Neural cell (in vitro differentiated cells): ENCODE results near the gene HCAR2. TPM values are rescaled to one million over a fixed set of nuclear protein-coding genes. Genes with fewer than 3 reads are reported as not detected.
"Not testable (repeated sequence)": the region's sequence is repeated elsewhere in the genome, so short reads cannot be mapped to it uniquely, and the experiment has no call there.

ENCODE experiments used
- H2AFZ ChIP-seq: fragments of 200-600, 300-800 bp; sonication (generic), shearing (Covaris generic); 2 replicates; pipeline ENCODE4 v1.6.0; 2014; ENCODE audit warnings: low read depth, mild to moderate bottlenecking, antibody characterized with exemption, low read length, moderate library complexity
- H3F3A ChIP-seq: fragments of 200-600 bp; shearing (Covaris generic); 2 replicates; pipeline ENCODE4 v1.6.1; 2016; ENCODE audit warnings: mild to moderate bottlenecking, moderate library complexity, mixed read lengths, antibody characterized with exemption, low read length; ENCODE audit not compliant: insufficient read depth, poor library complexity, severe bottlenecking
- H3K27ac ChIP-seq: fragments of 200-600, 300-800 bp; sonication (generic), shearing (Covaris generic); 2 replicates; pipeline ENCODE4 v1.5.1; 2014; ENCODE audit warnings: mild to moderate bottlenecking, low read length, moderate library complexity
- H3K27me3 ChIP-seq: fragments of 300-800, 200-600 bp; sonication (generic), shearing (Covaris generic); 2 replicates; pipeline ENCODE4 v1.6.0; 2014; ENCODE audit warnings: mild to moderate bottlenecking, low read depth, low read length, moderate library complexity; ENCODE audit not compliant: insufficient read depth
- H3K36me3 ChIP-seq: fragments of 300-800, 200-600 bp; sonication (generic), shearing (Covaris generic); 2 replicates; pipeline ENCODE4 v1.5.1; 2014; ENCODE audit warnings: mild to moderate bottlenecking, antibody characterized with exemption, low read length, moderate library complexity; ENCODE audit not compliant: insufficient read depth
- H3K4me2 ChIP-seq: fragments of 300-800, 200-600 bp; sonication (generic), shearing (Covaris generic); 2 replicates; pipeline ENCODE4 v1.6.0; 2014; ENCODE audit warnings: mild to moderate bottlenecking, low read length
- H3K4me3 ChIP-seq: fragments of 300-800, 200-600 bp; sonication (generic), shearing (Covaris generic); 2 replicates; pipeline ENCODE4 v1.5.1; 2014; ENCODE audit warnings: mild to moderate bottlenecking, low read length, moderate library complexity
- H3K79me2 ChIP-seq: fragments of 200-600 bp; shearing (Covaris generic); replicated peaks from 2 replicates; pipeline ENCODE4 v1.6.0; 2014; ENCODE audit warnings: mild to moderate bottlenecking, low read length, moderate library complexity; ENCODE audit not compliant: insufficient read depth
- H3K9ac ChIP-seq: fragments of 300-800, 200-600 bp; sonication (generic), shearing (Covaris generic); 2 replicates; pipeline ENCODE4 v1.6.1; 2016; ENCODE audit warnings: mild to moderate bottlenecking, low read length, mixed read lengths
- H3K9me2 ChIP-seq: fragments of 200-600 bp; shearing (Covaris generic); 2 replicates; pipeline ENCODE4 v1.6.1; 2016; ENCODE audit warnings: mild to moderate bottlenecking, low read length, mixed read lengths; ENCODE audit not compliant: insufficient read depth
- H3K9me3 ChIP-seq: fragments of 200-600, 300-800 bp; sonication (generic), shearing (Covaris generic); 2 replicates; pipeline ENCODE4 v1.6.1; 2016; ENCODE audit warnings: mild to moderate bottlenecking, mixed run types, low read length, moderate library complexity, mixed read lengths
- H4K20me1 ChIP-seq: fragments of 200-600 bp; shearing (Covaris generic); 2 replicates; pipeline ENCODE4 v1.6.1; 2016; ENCODE audit warnings: mild to moderate bottlenecking, mixed run types; ENCODE audit not compliant: insufficient read depth
- EP300 ChIP-seq: fragments of 450-650 bp; conservative IDR thresholded peaks from 2 replicates; pipeline ENCODE4 v1.6.1; 2014; ENCODE audit warnings: antibody characterized with exemption, mild to moderate bottlenecking, moderate library complexity; ENCODE audit not compliant: poor library complexity, severe bottlenecking
- EZH2 ChIP-seq: fragments of 200-600, 300-800 bp; shearing (Covaris generic), sonication (generic); IDR thresholded peaks from 2 replicates; pipeline ENCODE4 v1.6.1; 2014; ENCODE audit warnings: antibody characterized with exemption, low read length, borderline replicate concordance, mild to moderate bottlenecking; ENCODE audit not compliant: insufficient read depth, poor library complexity, severe bottlenecking
- MXI1 ChIP-seq: fragments of 450-650 bp; conservative IDR thresholded peaks from 2 replicates; pipeline ENCODE4 v1.6.1; 2014; ENCODE audit warnings: antibody characterized with exemption, mild to moderate bottlenecking; ENCODE audit not compliant: poor library complexity, severe bottlenecking
- RAD21 ChIP-seq: fragments of 450-650 bp; conservative IDR thresholded peaks from 2 replicates; pipeline ENCODE4 v1.6.1; 2014; ENCODE audit warnings: antibody characterized with exemption, mild to moderate bottlenecking, moderate library complexity
- SMC3 ChIP-seq: fragments of 450-650 bp; conservative IDR thresholded peaks from 2 replicates; pipeline ENCODE4 v1.6.1; 2014; ENCODE audit warnings: antibody characterized with exemption, mild to moderate bottlenecking, moderate library complexity; ENCODE audit not compliant: poor library complexity
- TAF1 ChIP-seq: IDR thresholded peaks from 2 replicates; pipeline ENCODE4 v1.6.1; 2012; ENCODE audit warnings: low read depth
- polyA plus RNA-seq: library from polyadenylated mRNA; depleted of rRNA; stranded (reverse); fragments of >200 nt; gene quantifications from 2 replicates; pipeline ENCODE4 v1.2.3, GENCODE V29; 2014
- TF ChIP-seq, protein P1 (sequence below): IDR thresholded peaks from 2 replicates; pipeline ENCODE4 v1.6.1; 2012; ENCODE audit warnings: borderline replicate concordance

The HCAR2 gene
- polyA plus RNA-seq, 1 donor from 2014 or later = not detected

DNA sequence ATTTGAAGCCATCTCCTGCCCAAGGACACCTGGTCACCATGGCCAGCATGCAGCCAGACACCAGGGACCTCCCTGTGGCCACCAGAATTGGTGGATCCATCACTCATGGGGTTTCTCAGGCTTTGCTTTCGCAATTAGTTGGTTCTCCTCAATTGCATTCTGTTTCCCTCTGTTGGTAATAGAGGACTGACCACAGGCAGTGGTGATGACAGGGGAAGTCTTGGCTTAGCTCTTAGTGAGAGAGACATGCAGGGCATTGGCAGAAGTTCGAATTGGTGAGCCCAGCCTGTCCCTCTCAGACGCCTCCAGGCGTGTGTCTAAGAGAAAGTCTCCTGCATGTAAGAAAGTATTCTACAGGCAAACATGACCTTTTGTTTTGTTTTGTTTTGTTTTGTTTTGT is 21.3 kb downstream of the HCAR2 start:
- no peak overlapping the region for H3K27ac ChIP-seq
- no peaks in the 10 kb centered on the region for H3K27me3 ChIP-seq
- no peaks in the 10 kb centered on the region for H3K9me3 ChIP-seq
- H3K4me3 ChIP-seq = no peak overlapping the region
- no peak overlapping the region for H3K4me2 ChIP-seq
- no peak overlapping the region for H3K9ac ChIP-seq
- no peaks in the 10 kb centered on the region for H3K9me2 ChIP-seq
- no peaks in the 10 kb centered on the region for H4K20me1 ChIP-seq
- H3F3A ChIP-seq = no peaks in the 10 kb centered on the region
- H3K79me2 ChIP-seq = no peaks in the 10 kb centered on the region
- TF ChIP-seq MXI1 = no peak
- no peak for TF ChIP-seq EP300
- no peak for TF ChIP-seq SMC3
- TF ChIP-seq TAF1 = no peak
- no peak for TF ChIP-seq EZH2
- TF ChIP-seq, protein P1, sequence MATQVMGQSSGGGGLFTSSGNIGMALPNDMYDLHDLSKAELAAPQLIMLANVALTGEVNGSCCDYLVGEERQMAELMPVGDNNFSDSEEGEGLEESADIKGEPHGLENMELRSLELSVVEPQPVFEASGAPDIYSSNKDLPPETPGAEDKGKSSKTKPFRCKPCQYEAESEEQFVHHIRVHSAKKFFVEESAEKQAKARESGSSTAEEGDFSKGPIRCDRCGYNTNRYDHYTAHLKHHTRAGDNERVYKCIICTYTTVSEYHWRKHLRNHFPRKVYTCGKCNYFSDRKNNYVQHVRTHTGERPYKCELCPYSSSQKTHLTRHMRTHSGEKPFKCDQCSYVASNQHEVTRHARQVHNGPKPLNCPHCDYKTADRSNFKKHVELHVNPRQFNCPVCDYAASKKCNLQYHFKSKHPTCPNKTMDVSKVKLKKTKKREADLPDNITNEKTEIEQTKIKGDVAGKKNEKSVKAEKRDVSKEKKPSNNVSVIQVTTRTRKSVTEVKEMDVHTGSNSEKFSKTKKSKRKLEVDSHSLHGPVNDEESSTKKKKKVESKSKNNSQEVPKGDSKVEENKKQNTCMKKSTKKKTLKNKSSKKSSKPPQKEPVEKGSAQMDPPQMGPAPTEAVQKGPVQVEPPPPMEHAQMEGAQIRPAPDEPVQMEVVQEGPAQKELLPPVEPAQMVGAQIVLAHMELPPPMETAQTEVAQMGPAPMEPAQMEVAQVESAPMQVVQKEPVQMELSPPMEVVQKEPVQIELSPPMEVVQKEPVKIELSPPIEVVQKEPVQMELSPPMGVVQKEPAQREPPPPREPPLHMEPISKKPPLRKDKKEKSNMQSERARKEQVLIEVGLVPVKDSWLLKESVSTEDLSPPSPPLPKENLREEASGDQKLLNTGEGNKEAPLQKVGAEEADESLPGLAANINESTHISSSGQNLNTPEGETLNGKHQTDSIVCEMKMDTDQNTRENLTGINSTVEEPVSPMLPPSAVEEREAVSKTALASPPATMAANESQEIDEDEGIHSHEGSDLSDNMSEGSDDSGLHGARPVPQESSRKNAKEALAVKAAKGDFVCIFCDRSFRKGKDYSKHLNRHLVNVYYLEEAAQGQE = no peak
- no peak for TF ChIP-seq RAD21
- no peaks in the 10 kb centered on the region for H3K36me3 ChIP-seq
- no peak overlapping the region for H2AFZ ChIP-seq

- H4K20me1 ChIP-seq, H3K9me3 ChIP-seq, H3K27ac ChIP-seq, H3K4me2 ChIP-seq, H3K9me2 ChIP-seq, H2AFZ ChIP-seq, H3K27me3 ChIP-seq, H3K79me2 ChIP-seq, H3K9ac ChIP-seq, H3K36me3 ChIP-seq, H3F3A ChIP-seq, H3K4me3 ChIP-seq: not testable (repeated sequence)
Observed at GRCh38 chr12:122680989-122681388, 22.2 kb downstream of the HCAR2 start.

- H3K79me2 ChIP-seq, H2AFZ ChIP-seq, H3K9me2 ChIP-seq, H4K20me1 ChIP-seq, H3K4me2 ChIP-seq, H3K27ac ChIP-seq, H3F3A ChIP-seq, H3K9ac ChIP-seq, H3K36me3 ChIP-seq, H3K4me3 ChIP-seq, H3K9me3 ChIP-seq, H3K27me3 ChIP-seq: not testable (repeated sequence)
Observed at GRCh38 chr12:122676781-122677180, 26.4 kb downstream of the HCAR2 start.

GRCh38 chr12:122676015-122676414 is 27.1 kb downstream of the HCAR2 start:
- not testable (repeated sequence) for H3K4me2 ChIP-seq, H3K4me3 ChIP-seq, H3K9me2 ChIP-seq, H4K20me1 ChIP-seq, H2AFZ ChIP-seq, H3F3A ChIP-seq, H3K9ac ChIP-seq, H3K36me3 ChIP-seq, H3K27me3 ChIP-seq, H3K9me3 ChIP-seq, H3K79me2 ChIP-seq, H3K27ac ChIP-seq
